IMR-90 (cell line): Measurements from ENCODE around the gene ST6GALNAC3.

Source experiments
- CEBPB ChIP-seq: IDR thresholded peaks from 2 replicates; pipeline ENCODE4 v1.6.1; 2012; ENCODE audit warnings: low read depth, low read length, improper control_type of control experiment
- CTCF ChIP-seq: conservative IDR thresholded peaks from 2 replicates; pipeline ENCODE4 v1.5.1; 2012; ENCODE audit warnings: mild to moderate bottlenecking, low read depth, low read length, improper control_type of control experiment
- FOS ChIP-seq: fragments of 150-350 bp; IDR thresholded peaks from 2 replicates; pipeline ENCODE4 v1.6.1; 2016; ENCODE audit warnings: low read depth, low read length
- MAFK ChIP-seq: IDR thresholded peaks from 2 replicates; pipeline ENCODE4 v1.6.1; 2012; ENCODE audit warnings: low read depth, low read length, improper control_type of control experiment
- MAZ ChIP-seq: IDR thresholded peaks from 2 replicates; pipeline ENCODE4 v1.6.1; 2012; ENCODE audit warnings: low read depth, mild to moderate bottlenecking, low read length, improper control_type of control experiment, moderate library complexity, borderline replicate concordance
- MXI1 ChIP-seq: IDR thresholded peaks from 2 replicates; pipeline ENCODE4 v1.6.1; 2012; ENCODE audit warnings: low read depth, mild to moderate bottlenecking, low read length, moderate library complexity, borderline replicate concordance
- NFE2L2 ChIP-seq: fragments of 150-350 bp; IDR thresholded peaks from 2 replicates; pipeline ENCODE4 v1.6.1; 2016; ENCODE audit warnings: low read depth, mild to moderate bottlenecking, low read length
- POLR2A ChIP-seq: IDR thresholded peaks from 2 replicates; pipeline ENCODE4 v1.6.1; 2012; ENCODE audit warnings: mild to moderate bottlenecking, low read depth, low read length
- RCOR1 ChIP-seq: IDR thresholded peaks from 2 replicates; pipeline ENCODE4 v1.6.1; 2012; ENCODE audit warnings: mild to moderate bottlenecking, low read length, improper control_type of control experiment; ENCODE audit not compliant: insufficient replicate concordance
- RFX5 ChIP-seq: IDR thresholded peaks from 2 replicates; pipeline ENCODE4 v1.8.0; 2012; ENCODE audit warnings: low read depth, mild to moderate bottlenecking, low read length, moderate library complexity
- SMC3 ChIP-seq: fragments of 150-350 bp; IDR thresholded peaks from 2 replicates; pipeline ENCODE4 v1.6.1; 2016; ENCODE audit warnings: low read depth, mild to moderate bottlenecking, antibody characterized with exemption, low read length, moderate library complexity

DNA sequence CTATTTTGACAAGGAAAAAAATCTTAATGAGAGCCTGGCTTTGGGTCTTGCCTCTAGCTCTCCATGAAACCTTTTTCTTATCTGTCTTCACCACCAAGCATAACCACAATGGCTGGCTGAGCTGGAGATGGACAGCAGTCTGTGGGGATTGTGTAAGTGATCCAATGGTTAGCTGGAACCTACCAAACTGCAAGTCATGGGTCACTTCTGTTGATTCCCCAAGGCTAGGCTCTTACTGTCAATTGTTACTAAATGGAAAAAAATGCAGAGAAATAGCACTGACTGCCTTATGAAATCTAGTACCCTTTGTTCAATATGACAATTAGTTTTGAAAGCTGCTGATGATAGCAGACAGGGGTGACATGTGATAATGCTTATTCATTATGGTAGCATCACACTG, 359.0 kb downstream of the ST6GALNAC3 start:
- TF ChIP-seq MAFK (no peak), CTCF (no peak), POLR2A (no peak), RFX5 (no peak), MXI1 (no peak), SMC3 (no peak), MAZ (no peak), RCOR1 (no peak), CEBPB (no peak), NFE2L2 (no peak; the same call in 1 of the 2 replicates), FOS (no peak)
